ENCODE results near the gene SNX10.

Gene SNX10

DNA sequence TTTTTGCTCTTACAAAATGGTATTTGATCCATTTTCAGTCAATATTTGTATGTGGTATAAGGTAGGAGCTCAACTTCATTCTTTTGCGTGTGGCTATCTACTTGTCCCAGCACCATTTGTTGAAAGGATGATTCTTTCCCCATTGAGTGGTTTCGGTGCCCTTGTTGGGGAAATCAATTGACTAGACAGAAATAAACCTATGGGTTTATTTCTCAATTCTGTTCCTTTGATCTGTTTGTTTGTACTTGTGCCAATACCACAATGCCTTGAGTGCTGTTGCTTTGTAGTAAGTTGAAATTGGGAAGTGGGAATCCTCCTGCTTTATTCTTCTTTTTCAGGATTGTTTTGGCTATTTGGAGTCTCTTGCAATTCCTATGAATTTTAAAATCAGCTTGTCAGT, 41.0 kb downstream of the SNX10 start:
- DNase-seq (ENCODE audit: low read depth): no peak
- TF ChIP-seq, protein P1, sequence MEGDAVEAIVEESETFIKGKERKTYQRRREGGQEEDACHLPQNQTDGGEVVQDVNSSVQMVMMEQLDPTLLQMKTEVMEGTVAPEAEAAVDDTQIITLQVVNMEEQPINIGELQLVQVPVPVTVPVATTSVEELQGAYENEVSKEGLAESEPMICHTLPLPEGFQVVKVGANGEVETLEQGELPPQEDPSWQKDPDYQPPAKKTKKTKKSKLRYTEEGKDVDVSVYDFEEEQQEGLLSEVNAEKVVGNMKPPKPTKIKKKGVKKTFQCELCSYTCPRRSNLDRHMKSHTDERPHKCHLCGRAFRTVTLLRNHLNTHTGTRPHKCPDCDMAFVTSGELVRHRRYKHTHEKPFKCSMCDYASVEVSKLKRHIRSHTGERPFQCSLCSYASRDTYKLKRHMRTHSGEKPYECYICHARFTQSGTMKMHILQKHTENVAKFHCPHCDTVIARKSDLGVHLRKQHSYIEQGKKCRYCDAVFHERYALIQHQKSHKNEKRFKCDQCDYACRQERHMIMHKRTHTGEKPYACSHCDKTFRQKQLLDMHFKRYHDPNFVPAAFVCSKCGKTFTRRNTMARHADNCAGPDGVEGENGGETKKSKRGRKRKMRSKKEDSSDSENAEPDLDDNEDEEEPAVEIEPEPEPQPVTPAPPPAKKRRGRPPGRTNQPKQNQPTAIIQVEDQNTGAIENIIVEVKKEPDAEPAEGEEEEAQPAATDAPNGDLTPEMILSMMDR (conservative IDR thresholded peaks at IDR 0.05; ENCODE audit: low read length): no peak
- H3K4me3 ChIP-seq (ENCODE audit: low read length): no peak overlapping the region

DNA sequence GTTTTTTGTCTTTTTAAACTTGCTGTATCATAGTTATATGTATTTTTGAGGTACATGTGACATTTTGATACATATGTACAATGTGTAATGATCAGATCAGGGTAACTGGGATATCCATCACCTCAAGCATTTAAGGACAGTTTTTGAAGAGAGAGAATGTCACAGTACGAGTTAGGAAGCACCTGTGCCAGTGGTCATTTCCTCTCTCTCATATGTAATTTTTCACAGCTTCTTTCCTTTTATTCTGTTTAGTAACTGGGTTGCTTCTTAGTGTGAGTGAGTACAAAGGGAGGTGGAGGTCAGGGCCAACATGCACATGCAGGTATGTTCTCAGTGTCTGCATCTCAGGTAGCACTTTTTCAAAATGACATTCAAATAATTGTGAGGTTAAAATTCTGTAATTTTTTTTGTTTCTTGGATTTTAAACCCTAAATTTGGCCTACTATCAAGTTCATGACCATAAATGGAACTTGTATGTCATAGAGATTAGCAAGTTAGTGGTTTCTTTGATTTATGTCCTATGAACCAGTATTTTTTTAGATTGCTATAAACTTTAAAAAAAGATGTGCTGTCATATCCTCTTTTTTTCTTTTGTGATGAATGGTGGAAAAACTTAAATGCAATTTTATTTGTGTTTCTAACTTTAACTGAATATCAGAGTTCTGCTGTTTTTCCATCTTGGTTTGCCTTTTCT, 42.7 kb downstream of the SNX10 start:
- TF ChIP-seq, protein P1 (conservative IDR thresholded peaks at IDR 0.05; ENCODE audit: low read length): no peak
- H3K4me3 ChIP-seq (ENCODE audit: low read length): no peak overlapping the region
- DNase-seq (ENCODE audit: low read depth): no peak

DNA sequence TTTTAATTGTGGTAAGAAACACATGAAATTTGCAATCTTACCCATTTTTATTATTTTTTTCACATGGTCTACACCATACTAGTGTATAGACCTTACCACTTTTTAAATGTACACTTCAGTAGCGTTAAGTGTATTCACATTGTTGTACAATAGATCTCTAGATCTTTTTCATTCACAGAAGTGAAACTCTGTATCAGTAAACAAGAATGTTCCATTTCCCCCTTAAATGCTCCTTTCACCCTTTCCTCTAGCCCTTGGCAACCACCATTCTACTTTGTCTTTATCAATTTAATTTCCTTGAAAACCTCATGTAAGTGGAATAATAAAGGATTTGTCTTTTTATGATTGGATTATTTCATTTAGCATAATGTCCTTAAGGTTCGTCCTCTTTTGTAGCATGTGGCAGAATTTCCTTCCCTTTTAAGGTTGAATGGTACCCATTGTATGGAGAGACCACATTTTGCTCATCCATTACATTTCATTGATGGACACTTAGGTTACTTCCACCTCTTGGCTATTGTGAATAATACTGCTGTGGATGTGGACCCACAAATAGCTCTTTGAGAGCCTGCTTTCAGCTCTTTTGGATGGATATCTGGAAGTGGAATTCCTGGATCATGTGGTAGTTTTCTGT, 45.7 kb downstream of the SNX10 start:
- H3K4me3 ChIP-seq (ENCODE audit: low read length): no peak overlapping the region

DNA sequence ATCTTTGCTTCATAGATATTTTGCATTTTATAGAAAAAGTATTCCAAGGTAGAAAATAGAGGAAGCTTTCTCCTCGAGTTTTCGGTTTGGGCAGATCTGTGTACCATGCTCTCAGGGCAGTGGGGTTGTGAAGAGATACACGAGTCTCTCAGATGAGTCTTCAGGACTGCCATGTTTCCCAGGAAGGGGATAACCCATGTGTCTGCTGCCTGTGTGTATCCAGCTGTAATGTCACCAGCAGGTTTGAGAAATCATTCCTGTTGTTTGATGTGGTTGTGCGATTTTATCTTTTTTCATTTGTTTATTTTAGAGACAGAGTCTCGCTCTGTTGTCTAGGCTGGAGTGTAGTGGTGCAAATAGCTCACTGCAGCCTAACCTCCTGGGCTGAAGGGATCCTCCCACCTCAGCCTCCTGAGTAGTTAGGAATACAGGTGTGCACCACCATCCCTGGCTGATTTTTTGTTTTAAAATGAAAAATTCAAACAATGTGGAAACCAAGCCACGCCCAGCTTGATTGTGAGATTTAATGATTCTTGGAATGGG, 48.9 kb downstream of the SNX10 start:
- H3K4me3 ChIP-seq (ENCODE audit: low read length): no peak overlapping the region
- TF ChIP-seq, protein P1 (conservative IDR thresholded peaks at IDR 0.05; ENCODE audit: low read length): no peak
- DNase-seq (ENCODE audit: low read depth): no peak

More for the DNA sequence above, 45.7 kb downstream of the SNX10 start:
- DNase-seq (ENCODE audit: low read depth): no peak
- TF ChIP-seq, protein P1 (conservative IDR thresholded peaks at IDR 0.05; ENCODE audit: low read length): no peak

DNA sequence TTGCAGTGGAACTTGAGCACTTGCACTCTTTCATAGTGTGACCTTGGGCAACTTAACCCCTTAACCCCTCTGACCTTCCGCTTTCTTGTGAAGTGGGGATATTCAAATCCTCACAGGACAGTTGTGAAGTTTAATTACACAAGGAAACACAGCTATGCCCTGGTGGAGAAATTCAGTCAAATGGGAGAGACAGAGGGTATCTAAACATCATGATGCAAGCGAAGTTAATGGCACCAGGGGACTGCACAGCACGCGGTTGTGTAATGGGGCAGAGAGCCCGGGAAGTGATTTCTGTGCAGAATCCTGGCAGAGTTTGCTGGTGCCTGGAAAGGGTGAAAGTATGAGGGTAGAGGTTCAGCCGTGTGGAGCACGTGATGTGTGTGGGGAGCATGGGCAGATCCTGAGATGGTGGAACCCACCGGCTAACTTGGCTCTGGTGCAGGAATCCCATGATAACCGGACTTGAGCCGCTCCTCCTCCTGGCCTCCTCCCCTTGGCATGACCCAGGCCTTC, 51.7 kb downstream of the SNX10 start:
- TF ChIP-seq, protein P1 (conservative IDR thresholded peaks at IDR 0.05; ENCODE audit: low read length): no peak
- H3K4me3 ChIP-seq (ENCODE audit: low read length): no peak overlapping the region
- no peak for DNase-seq (ENCODE audit: low read depth)

DNA sequence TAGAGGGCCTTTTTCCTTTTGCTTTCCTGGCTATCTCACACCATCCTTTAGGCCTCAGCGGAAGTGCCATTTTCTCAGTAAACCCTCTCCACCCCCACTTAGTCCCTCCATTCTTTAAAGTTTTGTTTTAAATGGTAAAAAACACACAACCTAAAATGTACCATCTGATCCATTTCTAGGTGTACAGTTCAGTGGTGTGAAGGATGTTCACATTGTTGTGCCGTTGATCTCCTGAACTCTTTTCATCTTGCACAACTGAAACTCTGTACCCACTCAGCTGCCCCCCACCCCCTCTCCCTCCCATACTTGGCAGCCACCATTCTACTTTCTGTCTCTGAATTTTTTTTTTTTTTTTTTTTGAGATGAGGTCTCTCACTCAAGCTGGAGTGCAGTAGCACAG, 52.2 kb downstream of the SNX10 start:
- no peak for DNase-seq (ENCODE audit: low read depth)
- H3K4me3 ChIP-seq (ENCODE audit: low read length): no peak overlapping the region
- TF ChIP-seq, protein P1 (conservative IDR thresholded peaks at IDR 0.05; ENCODE audit: low read length): no peak

Measured in AG10803 (cell line).